HG03460 (cell line): ENCODE measurements around the gene MTG1.
A peak's percentile ranks its signal among the peaks of the same experiment; 100 is the strongest.

ENCODE experiments used
- ATAC-seq: cut with Tn5 transposase; IDR thresholded peaks from one replicate; pipeline ENCODE4 v1.9.1; 2021; ENCODE audit not compliant: unreplicated experiment

Gene MTG1

DNA sequence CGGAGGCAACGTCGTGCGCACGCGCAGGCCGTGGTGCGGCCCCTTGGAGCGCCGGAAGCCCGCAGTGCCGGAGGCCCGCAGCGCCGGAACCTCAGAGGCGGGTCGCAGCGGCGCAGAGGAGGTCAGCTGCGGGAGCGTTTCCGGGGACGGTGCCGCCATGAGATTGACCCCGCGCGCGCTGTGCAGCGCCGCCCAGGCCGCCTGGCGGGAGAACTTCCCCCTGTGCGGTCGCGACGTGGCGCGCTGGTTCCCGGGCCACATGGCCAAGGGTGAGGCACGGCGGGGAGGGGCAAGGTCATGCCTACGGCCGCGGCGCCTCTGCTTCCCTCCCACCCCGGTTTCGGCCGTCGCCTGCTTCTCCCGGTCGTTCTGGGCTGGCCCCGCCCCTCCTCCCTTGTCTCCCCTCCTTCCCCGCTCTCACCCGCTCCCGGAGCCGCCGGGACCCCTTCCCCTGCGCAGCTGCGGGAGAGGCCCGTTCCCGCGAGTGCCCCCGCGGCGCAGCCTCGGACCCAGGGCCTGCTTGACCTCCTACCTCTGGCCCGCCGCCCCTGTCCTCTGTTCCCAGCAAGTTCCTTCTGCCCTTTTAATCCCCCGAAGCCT lies at the start of gene MTG1:
MTG1 (plus strand) TSS at position 94 of the 600 bp plus-strand sequence; CDS start at position 158, 64 bp downstream.
- peak; percentile 55 for ATAC-seq

GRCh38 chr10:133344236-133344635 lies 49.7 kb upstream of the MTG1 start:
- no peak for ATAC-seq

DNA sequence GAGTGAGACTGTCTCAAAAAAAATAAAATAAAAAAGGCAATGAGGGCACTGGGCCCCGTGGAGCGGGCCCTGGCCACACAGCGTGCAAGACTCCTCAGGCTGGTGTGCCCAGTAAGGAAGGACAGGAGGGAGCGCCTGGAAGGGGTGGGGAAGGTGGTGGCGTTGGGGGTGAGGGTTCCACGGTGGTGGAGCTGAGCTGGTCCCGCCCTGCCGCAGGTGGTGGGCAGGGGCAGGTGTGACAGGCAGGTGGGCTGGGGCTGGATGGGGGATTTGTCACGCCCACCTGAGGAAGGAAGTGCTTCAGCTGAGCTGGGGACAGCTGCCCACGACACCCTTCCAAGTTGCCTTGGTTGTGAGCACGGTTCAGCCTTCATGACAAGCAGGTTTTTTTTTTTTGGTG lies 47.5 kb upstream of the MTG1 start:
- ATAC-seq, result no peak

DNA sequence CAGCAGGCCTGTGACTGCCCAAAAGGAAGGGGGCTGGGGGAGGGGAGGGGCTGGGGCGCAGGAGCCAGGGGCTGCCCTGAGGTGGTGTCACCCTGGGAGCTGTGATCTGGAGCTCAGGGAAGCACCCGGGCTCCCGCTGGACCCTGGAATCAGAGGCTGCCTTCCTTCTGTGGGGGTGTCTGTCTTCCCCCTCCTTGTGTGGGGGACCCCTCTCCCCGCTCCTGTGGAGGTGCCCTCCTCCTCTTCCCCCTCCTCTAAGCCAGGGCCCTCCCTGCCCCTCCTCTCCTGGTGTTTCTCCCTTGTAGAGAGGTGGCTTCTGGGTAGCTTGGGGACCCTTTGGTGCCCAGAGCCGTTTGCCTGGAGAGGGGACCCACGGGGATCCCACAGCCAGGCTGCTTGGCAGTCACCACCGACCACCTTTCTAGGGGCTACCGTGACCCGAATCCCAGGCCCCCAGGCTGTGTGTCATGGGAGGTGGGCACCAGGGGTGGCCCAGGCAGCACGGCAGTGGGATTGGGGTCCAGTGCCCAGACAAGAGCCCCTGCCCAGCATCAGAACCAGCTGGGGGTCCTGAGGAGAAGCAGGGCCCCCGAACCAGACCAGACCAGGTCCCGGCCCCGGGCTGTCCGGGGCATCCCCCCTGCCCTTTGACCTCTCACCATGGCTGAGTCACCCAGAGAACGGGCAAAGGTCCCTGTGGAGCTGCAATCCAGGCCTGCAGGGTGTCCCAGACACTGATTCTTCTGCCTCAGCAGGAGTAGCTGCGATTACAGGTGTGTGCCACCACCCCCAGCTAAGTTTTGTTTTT lies 46.0 kb upstream of the MTG1 start:
- ATAC-seq, result no peak

DNA sequence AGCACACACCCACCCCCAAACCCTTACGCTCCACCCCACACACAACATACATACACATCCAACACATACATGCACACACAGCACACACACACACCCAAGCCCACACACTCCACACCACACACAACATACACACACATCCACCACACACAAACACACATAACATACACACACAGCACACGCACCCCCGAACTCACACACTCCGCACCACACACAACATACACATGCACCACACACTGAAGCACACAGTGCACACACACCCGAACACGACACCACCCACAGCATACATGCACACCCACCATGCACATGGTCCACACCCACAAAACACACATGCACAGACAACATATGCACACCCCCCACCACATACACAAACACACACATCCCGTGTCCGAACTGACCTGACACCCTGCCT lies 44.8 kb upstream of the MTG1 start:
- no peak for ATAC-seq

- ATAC-seq, result no peak
These were observed 44.4 kb upstream of the MTG1 start for GRCh38 chr10:133349577-133350011.

GRCh38 chr10:133350283-133350949 lies 43.5 kb upstream of the MTG1 start:
- no peak for ATAC-seq

DNA sequence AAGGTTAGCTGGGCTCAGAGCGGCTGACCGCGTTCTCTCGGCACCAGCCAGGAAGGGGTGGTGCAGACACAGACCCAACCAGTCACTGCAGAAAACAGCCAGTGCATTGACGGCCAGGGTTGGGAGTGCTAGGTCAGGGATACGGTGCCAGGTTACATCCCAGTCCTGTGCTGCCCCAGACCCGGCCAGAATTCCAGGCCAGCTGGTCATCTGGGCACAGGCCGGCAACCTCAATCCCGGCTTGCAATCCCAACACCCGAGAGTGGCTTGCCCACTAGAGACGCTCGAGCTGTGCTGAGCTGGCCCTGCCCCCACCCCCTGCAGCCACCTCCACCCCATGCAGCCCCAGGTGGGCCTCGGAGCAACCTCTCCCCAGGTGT lies 43.0 kb upstream of the MTG1 start:
- ATAC-seq, result no peak

DNA sequence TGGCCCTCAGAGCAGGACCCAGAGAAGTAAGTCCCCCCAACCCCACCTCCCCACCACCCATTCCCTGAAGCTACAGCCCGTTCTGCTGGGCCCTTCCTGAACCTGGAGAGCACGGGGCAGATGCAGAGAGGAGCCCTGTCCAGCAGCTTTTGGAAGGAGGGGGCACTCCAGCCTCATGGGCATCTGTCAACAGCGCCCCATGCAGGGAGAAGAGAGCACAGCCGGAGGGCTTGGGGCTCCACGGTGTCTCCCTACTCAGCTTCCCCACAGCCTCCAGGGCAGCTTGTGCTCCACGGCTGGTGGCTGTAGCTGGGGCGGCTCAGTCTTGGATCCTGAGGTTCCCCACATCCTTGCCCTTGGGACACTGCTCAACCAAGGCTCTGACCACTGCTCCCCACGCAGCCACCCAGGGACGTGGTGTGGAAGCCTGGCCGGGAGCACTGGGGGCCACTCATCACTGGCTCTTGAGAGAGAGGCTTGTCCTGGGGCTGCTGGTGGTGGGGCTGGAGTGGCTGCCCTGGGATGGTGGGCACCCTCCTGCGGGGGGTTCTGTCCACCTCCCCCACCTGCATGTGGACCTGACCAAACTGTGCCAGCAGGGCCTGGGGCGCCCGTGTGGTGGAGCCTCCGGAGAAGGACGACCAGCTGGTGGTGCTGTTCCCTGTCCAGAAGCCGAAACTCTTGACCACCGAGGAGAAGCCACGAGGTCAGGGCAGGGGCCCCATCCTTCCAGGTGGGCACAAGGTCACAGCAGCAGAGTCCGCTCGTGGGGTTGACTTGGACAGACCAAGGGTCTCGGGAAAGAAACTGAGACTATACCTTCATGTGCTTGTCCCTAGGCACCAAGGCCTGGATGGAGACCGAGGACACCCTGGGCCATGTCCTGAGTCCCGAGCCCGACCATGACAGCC lies 42.3 kb upstream of the MTG1 start:
- ATAC-seq, result no peak

- no peak for ATAC-seq
These were observed 40.6 kb upstream of the MTG1 start for GRCh38 chr10:133353202-133353959.

GRCh38 chr10:133353988-133354605 lies 39.9 kb upstream of the MTG1 start:
- no peak for ATAC-seq

DNA sequence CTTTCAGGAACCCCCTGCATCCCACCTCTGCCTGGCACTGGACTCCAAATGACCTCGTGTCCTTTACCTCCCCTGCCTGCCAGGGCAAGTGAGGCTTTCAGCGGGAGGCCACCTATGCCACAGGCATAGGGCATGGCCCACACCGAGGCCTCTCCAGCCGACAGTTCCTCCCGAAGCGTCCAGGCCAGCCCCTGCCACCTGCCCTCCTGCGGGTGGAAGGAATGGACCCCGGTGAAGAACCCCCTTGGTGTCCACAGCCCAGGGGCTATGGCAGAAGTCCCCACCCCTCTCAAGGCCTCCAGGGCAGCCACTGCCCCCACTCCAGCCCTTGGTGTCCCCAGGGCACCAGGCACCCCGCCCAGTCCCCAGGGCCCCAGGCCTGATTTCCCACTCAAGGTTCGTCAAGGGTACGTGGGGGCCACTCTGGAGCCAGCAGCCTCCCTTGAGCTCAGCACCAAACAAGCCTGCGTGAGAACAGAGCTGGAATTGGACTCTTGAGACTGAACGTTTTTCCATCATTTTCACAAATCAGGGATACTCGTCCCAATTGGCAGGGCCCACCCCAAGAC lies 39.2 kb upstream of the MTG1 start:
- no peak for ATAC-seq

GRCh38 chr10:133355266-133355665 lies 38.7 kb upstream of the MTG1 start:
- no peak for ATAC-seq

- no peak for ATAC-seq
These were observed 38.0 kb upstream of the MTG1 start for GRCh38 chr10:133355991-133356390.

DNA sequence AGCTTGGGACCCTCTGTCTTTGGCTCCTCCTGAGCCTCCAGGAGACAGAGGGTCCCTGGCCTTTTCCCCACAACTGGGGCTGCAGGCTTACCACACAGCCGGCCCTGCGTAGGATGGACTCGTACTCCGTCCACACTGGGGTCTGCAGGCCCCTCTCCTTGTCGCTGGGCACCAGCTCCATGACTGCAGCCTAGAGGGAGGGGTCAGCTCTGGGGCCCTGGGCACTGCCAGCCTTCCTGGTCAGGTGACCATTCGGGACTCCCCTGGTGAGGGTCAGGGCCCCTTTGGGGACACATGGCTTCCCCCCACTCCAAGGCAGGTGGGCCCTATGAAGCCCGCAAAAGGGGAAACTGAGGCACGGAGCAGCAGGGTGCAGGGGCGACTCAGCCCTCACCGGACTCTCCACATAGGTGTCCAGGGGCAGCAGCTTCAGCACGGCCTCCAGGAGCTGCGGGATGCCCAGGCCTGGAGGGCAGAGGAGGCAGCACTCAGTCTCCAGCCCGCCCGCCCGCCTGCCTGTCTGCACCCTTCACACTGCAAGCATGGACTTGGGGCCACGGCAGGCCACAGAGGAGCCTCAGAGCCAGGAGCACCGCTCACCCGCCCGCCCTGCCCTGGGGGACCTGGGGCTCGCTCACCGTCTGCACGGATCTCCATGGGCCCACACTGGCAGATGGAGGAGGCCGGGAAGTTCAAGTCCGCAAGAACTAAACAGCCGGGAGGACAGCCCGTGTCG lies 37.2 kb upstream of the MTG1 start:
- no peak for ATAC-seq

DNA sequence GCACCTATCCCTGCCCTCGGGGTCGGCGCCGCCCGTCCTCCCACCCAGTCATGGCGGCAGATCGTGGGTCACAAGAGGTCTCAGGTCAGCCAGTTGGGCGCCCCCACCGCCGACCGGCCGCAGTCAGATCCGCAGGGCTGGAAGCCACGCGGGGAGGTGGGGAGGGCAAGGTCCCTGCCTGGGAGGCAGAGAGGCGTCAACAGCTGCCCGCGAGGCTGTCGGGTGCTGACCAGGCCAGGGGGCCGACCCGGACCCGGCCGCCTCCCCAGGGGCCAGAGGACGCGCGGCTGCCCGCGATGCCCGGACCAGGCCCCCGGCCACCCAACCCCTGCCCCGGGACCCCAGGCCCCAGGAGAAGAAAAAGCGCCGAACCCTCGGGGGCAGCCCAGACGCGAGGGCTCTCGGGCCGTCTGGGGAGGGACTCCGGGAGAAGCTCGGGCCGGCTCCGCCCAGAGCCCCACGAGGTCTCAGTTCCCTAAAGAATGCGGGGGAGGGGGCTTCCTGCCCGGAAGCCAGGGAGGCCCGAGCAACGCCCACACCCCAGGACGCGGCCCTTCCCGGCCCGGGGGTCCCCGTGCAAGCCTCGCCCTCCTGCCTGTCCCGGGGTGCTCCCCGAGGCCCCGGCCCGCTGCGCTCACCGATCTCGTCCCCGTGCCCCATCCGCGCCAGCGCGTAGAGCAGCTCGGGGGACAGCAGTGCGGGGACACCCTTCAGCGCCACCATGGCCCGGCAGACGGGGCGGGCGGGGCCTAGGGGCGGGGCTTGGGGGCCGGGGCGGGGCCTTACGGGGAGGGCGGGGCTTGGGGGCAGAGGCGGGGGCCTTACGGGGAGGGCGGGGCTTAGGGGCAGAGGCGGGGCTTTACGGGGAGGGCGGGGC lies 36.4 kb upstream of the MTG1 start, which contains the start of gene FUOM:
FUOM (minus strand) TSS at position 735 of the 877 bp plus-strand sequence; CDS start at position 723, 12 bp downstream.
- peak; percentile 72 for ATAC-seq

- ATAC-seq, result no peak
These were observed 35.6 kb upstream of the MTG1 start for GRCh38 chr10:133358162-133358924.
